Stimulated activated CD8-positive, alpha-beta memory T cell treated with anti-CD3 and anti-CD28 coated beads, Interleukin-7, amount 100 ng/mL, for 4 hours (primary cell): ENCODE data around the gene CDHR3.

Source experiments
- DNase-seq, 2 donors: peaks; one replicate each; pipeline ENCODE4 v3.0.0-alpha.2; 2020; ENCODE audit warnings: low read depth in 2 of 2

The CDHR3 gene

DNA sequence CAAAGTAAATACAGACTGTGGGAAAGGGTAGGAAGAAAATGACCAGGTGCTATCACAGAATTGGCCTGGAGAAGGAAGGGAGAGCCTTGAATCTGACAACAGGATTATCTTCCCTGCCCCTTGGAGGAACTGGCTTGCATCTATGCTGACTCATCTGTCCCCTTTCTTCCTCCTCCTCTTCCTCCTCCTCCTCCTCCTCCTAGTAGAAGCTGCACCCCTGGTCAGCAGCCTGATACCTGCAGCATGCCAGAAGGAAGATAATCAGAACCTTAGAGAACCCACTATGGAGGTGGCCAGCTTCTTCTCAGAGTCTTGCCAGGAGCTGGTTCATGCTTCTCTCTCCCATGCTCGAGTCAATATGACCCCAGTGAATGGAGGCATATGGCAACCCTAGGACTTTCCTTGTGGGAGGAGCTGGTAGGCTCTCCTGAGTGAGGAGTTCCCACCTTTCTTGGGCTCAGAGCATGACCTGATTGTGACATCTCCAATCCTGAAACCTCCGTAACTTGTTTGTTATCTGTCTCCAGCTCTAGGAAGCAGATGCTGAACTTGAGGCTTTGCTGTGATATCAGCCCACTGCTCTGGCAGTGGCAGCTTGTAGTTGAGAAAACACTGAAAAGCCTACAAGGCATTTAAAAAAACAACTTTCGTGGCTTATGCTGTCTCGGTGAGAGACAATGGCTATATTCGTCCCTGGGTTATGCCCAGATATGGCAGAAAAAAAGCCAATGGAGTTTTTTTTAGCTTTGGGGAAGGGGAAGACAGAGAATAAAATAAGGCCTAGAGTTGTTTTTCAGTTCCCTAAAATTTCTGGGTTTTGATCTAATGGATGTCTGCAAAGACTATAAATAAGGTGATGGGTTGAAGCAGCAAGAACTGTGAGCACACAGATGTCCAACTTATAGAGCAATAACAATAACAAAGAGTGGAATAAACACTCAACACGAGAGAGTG lies 60.6 kb downstream of the CDHR3 start:
- no peak for DNase-seq

- no peak for DNase-seq
Observed at GRCh38 chr7:106026101-106026500, 63.0 kb downstream of the CDHR3 start.

DNA sequence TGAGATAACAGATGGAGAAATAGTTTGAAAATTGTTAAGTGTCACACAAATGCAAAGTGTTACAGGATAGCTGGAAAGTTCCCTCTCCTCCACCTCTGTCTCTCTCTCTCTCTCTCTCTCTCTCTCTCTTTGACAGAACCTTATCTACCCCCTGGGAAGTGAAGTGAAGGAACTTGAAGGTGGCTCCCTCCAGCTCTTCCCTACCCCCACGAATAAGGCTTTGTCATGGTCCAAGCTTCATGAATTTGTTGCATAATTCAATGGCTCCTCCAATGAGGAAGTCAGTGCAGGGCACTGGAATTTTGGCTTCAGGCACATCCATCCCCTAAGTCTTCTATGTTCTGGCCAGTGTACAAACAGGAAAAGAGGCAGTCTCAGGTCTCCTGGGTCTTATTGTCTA lies 66.4 kb downstream of the CDHR3 start:
- DNase-seq: no peak

DNA sequence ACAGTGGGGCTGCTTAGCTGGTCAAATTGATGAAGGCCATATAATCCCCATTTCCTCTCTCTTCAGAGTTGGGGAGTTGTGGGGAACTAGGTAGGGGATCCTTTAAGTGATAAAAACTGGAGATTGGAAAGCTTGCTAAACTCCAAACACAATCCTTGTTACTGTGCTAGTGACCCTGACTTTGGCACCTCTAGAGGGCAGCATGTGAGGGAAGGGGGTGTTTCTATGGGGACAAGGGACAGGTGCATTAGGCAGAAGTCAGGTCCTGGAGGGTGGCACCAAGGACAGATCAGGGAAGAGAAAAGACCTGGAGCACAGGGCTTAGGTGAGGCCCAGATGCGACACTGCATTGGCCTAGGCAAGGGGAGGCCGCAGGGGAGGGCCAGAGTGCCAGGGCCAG lies 66.9 kb downstream of the CDHR3 start:
- DNase-seq: no peak

GRCh38 chr7:106031300-106032035 lies 68.4 kb downstream of the CDHR3 start:
- no peak for DNase-seq

- DNase-seq: no peak
Observed at GRCh38 chr7:106032295-106032694, 69.2 kb downstream of the CDHR3 start.

DNA sequence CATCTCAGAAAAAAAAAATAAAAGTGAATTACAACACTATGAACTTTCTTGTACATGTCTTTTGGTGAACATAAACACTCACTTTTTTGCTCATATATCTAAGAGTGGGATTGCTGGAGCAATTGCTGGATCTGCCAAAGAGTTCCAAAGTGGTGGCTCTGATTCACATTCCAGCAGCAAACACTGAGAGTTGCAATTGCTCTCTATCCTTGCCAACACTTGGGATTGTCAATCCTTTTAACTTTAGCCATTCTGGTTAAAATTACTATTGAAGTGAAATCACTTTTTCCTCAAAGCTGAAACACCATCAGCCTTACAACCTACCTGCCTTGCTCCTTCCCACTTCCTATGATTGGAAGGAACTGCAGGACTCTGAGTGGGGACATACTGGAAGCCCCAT lies 70.7 kb downstream of the CDHR3 start:
- no peak for DNase-seq

DNA sequence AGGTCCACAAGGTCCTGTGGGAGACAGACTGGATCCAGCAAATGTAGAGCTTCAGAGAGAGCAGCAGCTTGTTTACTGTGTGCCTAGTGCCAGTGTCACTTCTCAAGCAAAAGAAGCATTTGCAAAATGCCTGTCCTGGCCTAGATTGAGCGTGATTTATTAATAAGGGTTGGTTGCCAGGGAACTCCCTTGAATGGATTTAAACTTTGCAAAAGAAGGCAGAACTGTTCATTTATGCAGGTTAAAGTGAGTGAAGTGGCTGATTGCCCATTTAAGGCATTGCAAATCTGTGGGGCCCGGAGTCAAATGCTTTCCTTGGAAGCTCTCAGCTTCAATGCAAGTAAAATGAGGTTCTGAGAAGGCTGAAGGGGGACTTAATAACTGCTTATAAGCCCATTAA lies 71.3 kb downstream of the CDHR3 start:
- DNase-seq: no peak

- DNase-seq: no peak
Observed at GRCh38 chr7:106035568-106035967, 72.5 kb downstream of the CDHR3 start.

- no peak for DNase-seq
Observed at GRCh38 chr7:106036004-106036403, 72.9 kb downstream of the CDHR3 start.

GRCh38 chr7:106037489-106038176 lies 74.6 kb downstream of the CDHR3 start:
- DNase-seq: no peak

GRCh38 chr7:106038289-106038688 lies 75.2 kb downstream of the CDHR3 start:
- DNase-seq: no peak

DNA sequence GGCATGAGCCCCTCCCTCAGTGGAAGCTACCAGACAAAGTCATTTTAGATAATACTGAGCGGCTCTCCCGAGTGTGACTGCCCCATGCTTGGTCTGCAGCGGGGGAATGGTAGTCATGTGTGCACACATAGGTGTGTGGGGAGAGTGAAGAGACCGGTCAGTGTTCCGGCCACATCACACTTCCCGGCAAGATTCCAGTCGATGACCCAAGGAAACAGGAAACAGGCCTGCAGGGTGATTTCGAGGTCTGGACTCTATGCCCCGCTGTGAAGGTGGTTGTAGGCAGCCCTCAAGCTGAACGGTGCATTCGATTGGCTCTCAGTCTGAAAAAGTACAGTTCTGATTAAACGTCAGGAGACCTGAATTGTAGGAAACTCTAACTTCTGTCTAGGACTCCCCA lies 75.9 kb downstream of the CDHR3 start:
- no peak for DNase-seq

- no peak for DNase-seq
Observed at GRCh38 chr7:106039486-106040060, 76.5 kb downstream of the CDHR3 start.

DNA sequence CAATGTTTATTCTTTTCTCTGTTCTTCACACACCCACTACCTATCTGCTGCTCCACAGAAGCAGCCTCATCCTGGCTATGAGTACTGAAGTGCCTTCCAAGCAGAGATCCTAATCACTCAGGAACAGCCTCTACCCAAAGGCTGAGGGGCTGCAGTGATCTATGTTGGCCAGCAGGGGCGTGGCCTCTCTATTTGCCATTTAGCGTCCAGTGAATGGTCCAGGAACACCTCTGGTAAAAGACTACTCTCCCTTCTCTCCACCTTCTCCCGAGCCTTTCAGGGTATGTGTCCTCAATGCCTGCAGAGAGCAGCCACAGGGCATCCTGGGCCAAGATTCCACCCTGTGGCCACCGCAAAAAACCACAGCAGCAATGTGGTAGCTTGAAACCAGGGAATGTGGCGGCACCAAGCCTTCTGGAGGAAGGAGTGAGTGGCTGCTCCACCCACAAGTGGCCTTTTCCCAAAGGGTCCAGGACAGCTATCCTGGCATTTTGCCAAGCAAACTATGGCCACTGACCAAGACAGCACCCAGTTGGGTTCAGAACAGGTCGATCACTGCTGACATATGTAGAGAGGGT lies 78.2 kb downstream of the CDHR3 start:
- no peak for DNase-seq

- no peak for DNase-seq
Observed at GRCh38 chr7:106042196-106042611, 79.1 kb downstream of the CDHR3 start.

GRCh38 chr7:106045139-106045538 lies 82.1 kb downstream of the CDHR3 start:
- DNase-seq: no peak

- DNase-seq: no peak
Observed at GRCh38 chr7:106045586-106045985, 82.5 kb downstream of the CDHR3 start.

GRCh38 chr7:106047184-106047583 lies 84.1 kb downstream of the CDHR3 start:
- no peak for DNase-seq

DNA sequence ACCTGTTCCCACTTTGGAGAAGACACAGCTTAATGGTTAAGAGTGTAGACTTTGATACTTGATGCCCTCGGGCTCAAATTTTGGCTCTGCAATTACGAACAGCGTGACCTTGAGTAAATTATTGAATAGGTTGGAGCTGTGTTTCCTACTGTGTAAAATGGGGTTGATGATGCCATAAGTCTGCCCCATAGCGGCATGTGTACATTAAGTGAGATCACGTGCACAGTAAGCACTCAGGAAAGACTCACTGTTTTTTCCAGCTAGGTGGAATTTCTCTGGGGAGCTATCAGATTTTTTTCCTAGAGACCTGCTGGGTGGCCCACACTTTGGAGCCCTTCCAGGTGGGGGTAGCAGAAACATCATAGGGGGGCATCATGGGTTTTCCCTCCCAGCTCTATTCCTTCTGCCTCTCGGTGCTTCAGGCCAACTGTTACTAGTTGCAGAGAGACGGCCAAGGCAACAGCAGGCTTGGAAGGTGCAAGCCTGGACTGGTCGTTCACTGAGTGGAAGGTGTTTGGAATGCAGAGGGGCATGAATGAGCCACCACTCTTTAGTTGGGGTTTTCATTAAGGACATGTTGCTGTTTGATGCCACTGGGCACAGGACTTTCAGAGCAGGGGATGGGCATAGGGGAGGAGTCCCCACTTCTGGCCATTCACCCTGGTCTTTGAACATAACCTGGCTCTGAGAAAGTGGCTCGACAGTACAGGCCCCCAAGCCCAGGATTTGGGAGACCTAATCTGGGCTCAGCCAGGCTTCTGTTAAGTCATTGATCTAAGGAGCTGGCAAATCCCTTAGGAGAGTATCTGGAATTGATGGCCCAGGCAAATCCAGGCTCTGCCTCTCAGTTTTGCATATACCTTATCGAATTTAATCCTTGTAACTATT lies 85.0 kb downstream of the CDHR3 start:
- DNase-seq: no peak

GRCh38 chr7:106048706-106049020 lies 85.6 kb downstream of the CDHR3 start:
- DNase-seq: no peak
